Hematopoietic multipotent progenitor cell treated with erythropoietin and hydrocortisone succinate and interleukin-3 and kit ligand, for 6 days (in vitro differentiated cells): ENCODE data around the gene URM1.

Experiments used
- DNase-seq: peaks from one replicate; pipeline ENCODE4 v3.0.0-alpha.2; 2015

Gene URM1

GRCh38 chr9:128435611-128436010, 64.4 kb downstream of the URM1 start:
- DNase-seq, result no peak

- peak; percentile 87 for DNase-seq
Measured at GRCh38 chr9:128438343-128439109, 67.4 kb downstream of the URM1 start.

GRCh38 chr9:128439273-128439672, 68.1 kb downstream of the URM1 start:
- no peak for DNase-seq
